K562 (cell line): Measurements from ENCODE around the gene CAMK2G.

ENCODE experiments used
- CHD4 ChIP-seq: fragments of 200-600 bp; sonication (generic); IDR thresholded peaks from 3 replicates; pipeline ENCODE4 v1.6.1; 2012; ENCODE audit warnings: low read depth, mild to moderate bottlenecking, mixed read lengths, low read length, inconsistent platforms; ENCODE audit not compliant: insufficient read depth, insufficient replicate concordance, poor library complexity, severe bottlenecking
- ETS2 ChIP-seq: IDR thresholded peaks from 2 replicates; pipeline ENCODE4 v1.6.1; 2016; ENCODE audit warnings: borderline replicate concordance, missing genetic modification characterization, mild to moderate bottlenecking, moderate library complexity, missing compliant biosample characterization; ENCODE audit not compliant: poor library complexity, severe bottlenecking
- KAT7 ChIP-seq: sonication (generic); formaldehyde crosslinking; IDR thresholded peaks from 2 replicates; pipeline ENCODE4 v1.8.0; 2022; ENCODE audit warnings: missing genetic modification reagents, mild to moderate bottlenecking, borderline replicate concordance
- MXI1 ChIP-seq: IDR thresholded peaks from 2 replicates; pipeline ENCODE4 v1.6.1; 2011; ENCODE audit warnings: low read depth, mild to moderate bottlenecking, improper control_type of control experiment, low read length
- OTX1 ChIP-seq: fragments of 450-650 bp; formaldehyde crosslinking; IDR thresholded peaks from 2 replicates; pipeline ENCODE4 v1.4.0; 2022; ENCODE audit warnings: mild to moderate bottlenecking
- RFX5 ChIP-seq: IDR thresholded peaks from 2 replicates; pipeline ENCODE4 v1.6.1; 2011; ENCODE audit warnings: low read depth, mild to moderate bottlenecking, improper control_type of control experiment, low read length
- ZNF324 ChIP-seq: fragments of 250-450 bp; sonication (Bioruptor Pico); IDR thresholded peaks from 2 replicates; pipeline ENCODE4 v1.4.0; 2020; ENCODE audit warnings: mild to moderate bottlenecking
- TF ChIP-seq, protein P1 (sequence below): sonication (generic); formaldehyde crosslinking; IDR thresholded peaks from 2 replicates; pipeline ENCODE4 v1.9.0; 2022; ENCODE audit warnings: mild to moderate bottlenecking, missing genetic modification reagents
- TF ChIP-seq, protein P2 (sequence below), 2 experiments: fragments of 450-650 bp in 1 of 2; sonication (generic) in 1 of 2; formaldehyde crosslinking; conservative IDR thresholded peaks; 2 replicates each; pipeline versions ENCODE4 v1.4.0 to v1.8.1; 2020 to 2022; ENCODE audit warnings: mild to moderate bottlenecking in 1 of 2, missing genetic modification reagents in 1 of 2
- TF ChIP-seq, protein P3 (sequence below), 3 experiments: IDR thresholded peaks in 2 of 3; conservative IDR thresholded peaks in 1 of 3; 2 replicates each; pipeline ENCODE4 v1.5.1; 2011 to 2012; ENCODE audit warnings: low read length in 3 of 3, mild to moderate bottlenecking in 3 of 3, control low read depth in 2 of 3, improper control_type of control experiment in 1 of 3, inconsistent platforms in 1 of 3, low read depth in 1 of 3, mixed read lengths in 1 of 3, moderate library complexity in 1 of 3; ENCODE audit not compliant: insufficient read depth in 2 of 3

DNA sequence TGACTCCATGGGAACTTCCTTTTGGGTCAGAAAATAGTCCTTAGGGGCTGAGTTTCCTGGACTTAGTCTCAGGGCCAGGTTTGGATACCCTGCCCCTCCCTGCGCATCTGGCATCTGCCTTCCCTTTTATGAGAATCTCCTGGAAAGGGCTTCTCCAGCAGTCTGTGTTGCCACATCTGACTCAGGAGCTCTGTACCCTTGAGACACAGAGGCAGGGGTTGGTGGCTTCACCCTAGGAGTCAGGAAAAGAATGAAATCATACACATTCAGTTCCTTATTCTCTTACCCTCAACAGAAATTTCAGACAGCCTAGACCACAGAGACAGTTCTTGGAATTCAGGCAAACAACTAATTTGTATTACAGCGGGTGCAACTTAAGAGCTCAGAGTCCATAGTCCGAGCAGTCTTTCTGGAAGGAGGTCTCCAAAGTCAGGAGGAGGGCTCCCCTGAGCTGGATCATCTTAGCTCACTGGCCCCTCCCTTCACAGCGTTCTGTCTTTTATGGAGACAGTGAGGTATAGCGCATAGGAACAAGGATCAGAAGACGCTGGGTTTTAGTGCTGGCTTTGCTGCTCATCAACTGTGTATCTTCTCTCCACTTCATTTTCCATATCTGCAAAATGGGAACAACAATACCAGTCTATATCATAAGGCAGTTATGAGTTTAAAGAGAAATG is 33.6 kb upstream of the CAMK2G start:
- TF ChIP-seq, protein P1, sequence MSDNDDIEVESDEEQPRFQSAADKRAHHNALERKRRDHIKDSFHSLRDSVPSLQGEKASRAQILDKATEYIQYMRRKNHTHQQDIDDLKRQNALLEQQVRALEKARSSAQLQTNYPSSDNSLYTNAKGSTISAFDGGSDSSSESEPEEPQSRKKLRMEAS (CRISPR knock-in tag) = no peak
- TF ChIP-seq, protein P2, sequence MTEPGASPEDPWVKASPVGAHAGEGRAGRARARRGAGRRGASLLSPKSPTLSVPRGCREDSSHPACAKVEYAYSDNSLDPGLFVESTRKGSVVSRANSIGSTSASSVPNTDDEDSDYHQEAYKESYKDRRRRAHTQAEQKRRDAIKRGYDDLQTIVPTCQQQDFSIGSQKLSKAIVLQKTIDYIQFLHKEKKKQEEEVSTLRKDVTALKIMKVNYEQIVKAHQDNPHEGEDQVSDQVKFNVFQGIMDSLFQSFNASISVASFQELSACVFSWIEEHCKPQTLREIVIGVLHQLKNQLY (CRISPR knock-in tag; conservative IDR thresholded peaks at IDR 0.05) = no peak
- TF ChIP-seq, protein P3, sequence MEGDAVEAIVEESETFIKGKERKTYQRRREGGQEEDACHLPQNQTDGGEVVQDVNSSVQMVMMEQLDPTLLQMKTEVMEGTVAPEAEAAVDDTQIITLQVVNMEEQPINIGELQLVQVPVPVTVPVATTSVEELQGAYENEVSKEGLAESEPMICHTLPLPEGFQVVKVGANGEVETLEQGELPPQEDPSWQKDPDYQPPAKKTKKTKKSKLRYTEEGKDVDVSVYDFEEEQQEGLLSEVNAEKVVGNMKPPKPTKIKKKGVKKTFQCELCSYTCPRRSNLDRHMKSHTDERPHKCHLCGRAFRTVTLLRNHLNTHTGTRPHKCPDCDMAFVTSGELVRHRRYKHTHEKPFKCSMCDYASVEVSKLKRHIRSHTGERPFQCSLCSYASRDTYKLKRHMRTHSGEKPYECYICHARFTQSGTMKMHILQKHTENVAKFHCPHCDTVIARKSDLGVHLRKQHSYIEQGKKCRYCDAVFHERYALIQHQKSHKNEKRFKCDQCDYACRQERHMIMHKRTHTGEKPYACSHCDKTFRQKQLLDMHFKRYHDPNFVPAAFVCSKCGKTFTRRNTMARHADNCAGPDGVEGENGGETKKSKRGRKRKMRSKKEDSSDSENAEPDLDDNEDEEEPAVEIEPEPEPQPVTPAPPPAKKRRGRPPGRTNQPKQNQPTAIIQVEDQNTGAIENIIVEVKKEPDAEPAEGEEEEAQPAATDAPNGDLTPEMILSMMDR (IDR thresholded peaks at IDR 0.05 in 2 of 3, conservative IDR thresholded peaks at IDR 0.05 in 1 of 3; ENCODE audit: insufficient read depth in 2 of 3, low read depth in 1 of 3, low read length in 3 of 3) = no peak
- no peak for TF ChIP-seq ETS2
- TF ChIP-seq KAT7 (CRISPR knock-in tag) = no peak
- TF ChIP-seq OTX1 (CRISPR knock-in tag) = no peak
- no peak for TF ChIP-seq RFX5
- no peak for TF ChIP-seq ZNF324 (CRISPR knock-in tag)
- no peak for TF ChIP-seq MXI1
- TF ChIP-seq CHD4 = no peak
